ENCODE measurements around the gene SH3RF2. TPM values are rescaled to one million over a fixed set of nuclear protein-coding genes. Genes with fewer than 3 reads are reported as not detected.
"Not testable (repeated sequence)": the region's sequence is repeated elsewhere in the genome, so short reads cannot be mapped to it uniquely, and the experiment has no call there.

Gene SH3RF2
- total RNA-seq, 4 donors from 2014 or later: 39.6 to 118 (median 96.0) TPM

- Histone ChIP-seq H3K27me3 (no peaks in the 10 kb centered on the region), H3K4me1 (no peaks in the 10 kb centered on the region), H3K9me3 (no peaks in the 10 kb centered on the region), H3K27ac (no peak overlapping the region), H3K36me3 (no peaks in the 10 kb centered on the region), H3K4me3 (no peak overlapping the region)
- DNase-seq: no peak
- TF ChIP-seq POLR2A (IDR thresholded peaks at IDR 0.05) (no peak), CTCF (IDR thresholded peaks at IDR 0.05) (no peak)
Measured at GRCh38 chr5:146098047-146098446, 161.7 kb downstream of the SH3RF2 start.

GRCh38 chr5:146101646-146102045, 165.3 kb downstream of the SH3RF2 start:
- no peak for DNase-seq
- no peaks in the 10 kb centered on the region for H3K9me3 ChIP-seq
- no peaks in the 10 kb centered on the region for H3K4me1 ChIP-seq
- H3K27ac ChIP-seq: no peak overlapping the region
- no peak for TF ChIP-seq CTCF (IDR thresholded peaks at IDR 0.05)
- no peaks in the 10 kb centered on the region for H3K36me3 ChIP-seq
- no peaks in the 10 kb centered on the region for H3K27me3 ChIP-seq
- no peak overlapping the region for H3K4me3 ChIP-seq

- H3K9me3 ChIP-seq: no peaks in the 10 kb centered on the region
- H3K36me3 ChIP-seq: no peaks in the 10 kb centered on the region
- H3K27me3 ChIP-seq: no peaks in the 10 kb centered on the region
- DNase-seq: no peak
- no peak overlapping the region for H3K4me3 ChIP-seq
- H3K4me1 ChIP-seq: no peaks in the 10 kb centered on the region
- no peak for TF ChIP-seq POLR2A (IDR thresholded peaks at IDR 0.05)
- no peak for TF ChIP-seq CTCF (IDR thresholded peaks at IDR 0.05)
- no peak overlapping the region for H3K27ac ChIP-seq
Measured at GRCh38 chr5:146103594-146103993, 167.2 kb downstream of the SH3RF2 start.

- TF ChIP-seq POLR2A (IDR thresholded peaks at IDR 0.05) (no peak), CTCF (IDR thresholded peaks at IDR 0.05) (no peak)
- Histone ChIP-seq H3K27me3 (no peaks in the 10 kb centered on the region), H3K27ac (no peak within 1 kb of the TSS)
Measured at GRCh38 chr5:146105477-146105876, 169.1 kb downstream of the SH3RF2 start, which contains the start of gene PLAC8L1. TSS of gene PLAC8L1 (minus strand) at chr5:146105577. CDS start at chr5:146104311, 1,266 bp downstream.

GRCh38 chr5:146107901-146108300, 171.5 kb downstream of the SH3RF2 start:
- Histone ChIP-seq H3K27ac (no peak overlapping the region), H3K9me3 (no peaks in the 10 kb centered on the region), H3K4me1 (no peaks in the 10 kb centered on the region), H3K36me3 (peaks cover 0 to 10% (median 0%) of the 10 kb centered on the region in 3 donors), H3K4me3 (no peak overlapping the region), H3K27me3 (no peaks in the 10 kb centered on the region)
- DNase-seq: no peak
- no peak for TF ChIP-seq POLR2A (IDR thresholded peaks at IDR 0.05)

More at GRCh38 chr5:146105477-146105876, 169.1 kb downstream of the SH3RF2 start, which contains the start of gene PLAC8L1:
- Histone ChIP-seq H3K4me1 (no peaks in the 10 kb centered on the region), H3K36me3 (no peaks in the 10 kb centered on the region), H3K4me3 (no peak within 1 kb of the TSS), H3K9me3 (no peaks in the 10 kb centered on the region)
- DNase-seq: no peak

- H3K27ac ChIP-seq, DNase-seq, H3K27me3 ChIP-seq, H3K9me3 ChIP-seq, H3K4me1 ChIP-seq, H3K4me3 ChIP-seq: not testable (repeated sequence)
- H3K36me3 ChIP-seq: peaks cover 0 to 20% (median 0%) of the 10 kb centered on the region in 3 donors
Measured at GRCh38 chr5:146108870-146109269, 172.5 kb downstream of the SH3RF2 start.

- Histone ChIP-seq H3K27me3 (no peaks in the 10 kb centered on the region), H3K4me3 (no peak overlapping the region), H3K27ac (no peak overlapping the region), H3K36me3 (peaks cover 0 to 25% (median 0%) of the 10 kb centered on the region in 3 donors), H3K4me1 (no peaks in the 10 kb centered on the region), H3K9me3 (no peaks in the 10 kb centered on the region)
- TF ChIP-seq CTCF (IDR thresholded peaks at IDR 0.05) (no peak), POLR2A (IDR thresholded peaks at IDR 0.05) (no peak)
- DNase-seq: no peak
Measured at GRCh38 chr5:146109379-146109778, 173.0 kb downstream of the SH3RF2 start.
